ENCODE results near the gene CAV1.

Gene CAV1

DNA sequence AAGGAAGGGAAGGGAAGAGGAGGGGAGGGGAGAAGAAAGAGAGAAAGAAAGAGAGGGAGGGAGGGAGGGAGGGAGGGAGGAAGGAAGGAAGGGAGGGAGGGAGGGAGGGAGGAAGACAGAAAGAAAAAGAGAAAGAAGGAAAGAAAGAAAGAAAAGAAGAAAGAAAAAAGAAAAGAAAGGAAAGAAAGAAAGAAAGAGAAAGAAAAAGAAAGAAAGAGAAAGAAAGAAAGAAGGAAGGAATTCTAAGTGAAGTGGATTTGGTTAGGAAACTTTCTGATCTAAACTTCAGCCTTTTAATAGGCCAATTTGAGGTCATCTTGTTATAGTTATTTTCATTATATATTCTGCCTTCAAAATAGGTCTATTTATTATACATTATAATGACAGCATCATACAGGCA, 21.0 kb upstream of the CAV1 start:
- ChIA-PET CTCF (interaction anchor here (0.8 kb wide), 1 partner anchor 9 kb away, joined by 3 read pairs; no protein-coding TSS in a partner anchor), POLR2A (no interaction called here)
- no peak for DNase-seq (ENCODE audit: extremely low spot score)
- no peak for TF ChIP-seq FOXA1 (IDR thresholded peaks at IDR 0.05)

DNA sequence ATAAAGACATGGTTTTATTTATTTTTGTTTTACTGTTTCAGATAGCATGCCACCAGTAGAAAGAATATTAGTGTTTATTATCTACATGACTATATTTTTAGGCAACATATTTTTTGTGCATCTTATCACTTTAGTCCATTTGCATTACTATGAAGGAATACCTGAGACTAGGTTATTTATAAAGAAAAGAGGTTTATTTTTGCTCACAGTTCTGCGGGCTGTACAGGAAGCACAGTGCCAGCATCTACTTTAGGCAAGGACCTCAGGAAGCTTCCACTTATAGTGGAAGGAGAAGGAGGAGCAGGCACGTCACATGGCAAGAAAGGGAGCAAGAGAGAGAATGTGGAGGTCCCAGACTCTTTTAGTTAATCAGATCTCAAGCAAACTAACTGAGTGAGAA, 19.6 kb upstream of the CAV1 start:
- TF ChIP-seq ZNF384 (IDR thresholded peaks at IDR 0.05) (no peak), CTBP1 (IDR thresholded peaks at IDR 0.05; ENCODE audit: borderline replicate concordance) (no peak), FOXM1 (IDR thresholded peaks at IDR 0.05; ENCODE audit: borderline replicate concordance) (no peak), FOXK2 (IDR thresholded peaks at IDR 0.05) (no peak), SUZ12 (IDR thresholded peaks at IDR 0.05) (no peak), BHLHE40 (IDR thresholded peaks at IDR 0.05; ENCODE audit: borderline replicate concordance) (no peak), SP1 (IDR thresholded peaks at IDR 0.05) (no peak), NFRKB (IDR thresholded peaks at IDR 0.05) (no peak), HDGF (IDR thresholded peaks at IDR 0.05; ENCODE audit: borderline replicate concordance) (no peak), LEF1 (IDR thresholded peaks at IDR 0.05; ENCODE audit: borderline replicate concordance) (no peak), ELF4 (IDR thresholded peaks at IDR 0.05) (no peak), L3MBTL2 (conservative IDR thresholded peaks at IDR 0.05) (no peak), ARNT (IDR thresholded peaks at IDR 0.05) (no peak), TARDBP (IDR thresholded peaks at IDR 0.05) (no peak), FOXA1 (IDR thresholded peaks at IDR 0.05) (no peak)
- TF ChIP-seq, protein P1, sequence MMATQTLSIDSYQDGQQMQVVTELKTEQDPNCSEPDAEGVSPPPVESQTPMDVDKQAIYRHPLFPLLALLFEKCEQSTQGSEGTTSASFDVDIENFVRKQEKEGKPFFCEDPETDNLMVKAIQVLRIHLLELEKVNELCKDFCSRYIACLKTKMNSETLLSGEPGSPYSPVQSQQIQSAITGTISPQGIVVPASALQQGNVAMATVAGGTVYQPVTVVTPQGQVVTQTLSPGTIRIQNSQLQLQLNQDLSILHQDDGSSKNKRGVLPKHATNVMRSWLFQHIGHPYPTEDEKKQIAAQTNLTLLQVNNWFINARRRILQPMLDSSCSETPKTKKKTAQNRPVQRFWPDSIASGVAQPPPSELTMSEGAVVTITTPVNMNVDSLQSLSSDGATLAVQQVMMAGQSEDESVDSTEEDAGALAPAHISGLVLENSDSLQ (IDR thresholded peaks at IDR 0.05): no peak
- ChIA-PET CTCF (no interaction called here), POLR2A (no interaction called here)
- no peak for DNase-seq (ENCODE audit: extremely low spot score)

DNA sequence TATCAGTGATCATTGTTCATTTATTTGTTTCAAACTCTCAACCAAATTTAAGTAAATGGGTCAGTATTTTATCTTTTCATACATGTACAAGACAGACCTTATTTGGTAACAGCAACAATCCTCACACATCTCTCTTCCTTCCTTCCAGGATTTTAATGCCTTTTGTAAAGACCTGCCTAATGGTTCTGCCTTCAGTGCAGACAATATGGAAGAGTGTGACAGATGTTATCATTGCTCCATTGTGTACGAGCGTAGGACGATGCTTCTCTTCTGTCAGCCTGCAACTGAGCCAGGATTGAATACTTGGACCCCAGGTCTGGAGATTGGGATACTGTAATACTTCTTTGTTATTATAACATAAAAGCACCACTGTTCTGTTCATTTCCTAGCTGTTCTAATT, 19.0 kb upstream of the CAV1 start:
- POLR2A ChIA-PET: no interaction called here
- no peak for TF ChIP-seq HDGF (IDR thresholded peaks at IDR 0.05; ENCODE audit: borderline replicate concordance)
- no peak for TF ChIP-seq BHLHE40 (IDR thresholded peaks at IDR 0.05; ENCODE audit: borderline replicate concordance)
- no peak for TF ChIP-seq CTBP1 (IDR thresholded peaks at IDR 0.05; ENCODE audit: borderline replicate concordance)
- TF ChIP-seq ARNT (IDR thresholded peaks at IDR 0.05): no peak
- no peak for TF ChIP-seq SUZ12 (IDR thresholded peaks at IDR 0.05)
- no peak for TF ChIP-seq ZNF384 (IDR thresholded peaks at IDR 0.05)
- TF ChIP-seq TARDBP (IDR thresholded peaks at IDR 0.05): no peak
- TF ChIP-seq LEF1 (IDR thresholded peaks at IDR 0.05; ENCODE audit: borderline replicate concordance): no peak
- DNase-seq (ENCODE audit: extremely low spot score): no peak
- CTCF ChIA-PET: no interaction called here

DNA sequence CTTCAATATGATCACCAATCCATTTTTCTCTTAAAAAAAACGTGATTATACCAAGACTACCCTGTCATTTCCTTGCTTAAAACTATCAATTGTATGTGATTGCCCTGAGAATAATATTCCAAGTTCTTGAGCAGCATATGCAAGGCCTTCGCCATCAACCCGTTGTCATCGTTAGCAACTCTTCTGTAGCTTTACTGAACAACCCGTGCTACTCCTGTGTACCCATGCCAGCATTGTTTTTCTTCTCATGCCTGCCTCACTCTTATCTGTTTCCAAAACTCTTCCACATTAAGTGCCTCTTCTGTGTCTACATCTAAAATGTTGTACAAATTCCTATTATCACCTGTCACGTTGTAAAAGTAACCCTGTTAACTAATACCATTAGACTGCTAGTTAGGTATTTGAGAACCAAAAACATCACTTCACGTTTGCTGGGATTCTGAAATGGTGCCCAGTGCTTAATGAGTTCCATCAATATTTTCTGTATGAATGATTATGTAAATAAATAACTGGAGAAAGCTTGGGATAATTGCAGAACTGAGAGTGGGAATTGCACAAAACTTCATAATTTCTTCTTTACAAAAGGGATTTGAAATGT, 14.8 kb upstream of the CAV1 start:
- DNase-seq (ENCODE audit: extremely low spot score): no peak
- TF ChIP-seq FOXK2 (IDR thresholded peaks at IDR 0.05): no peak
- no peak for TF ChIP-seq NFRKB (IDR thresholded peaks at IDR 0.05)
- no peak for TF ChIP-seq L3MBTL2 (conservative IDR thresholded peaks at IDR 0.05)
- TF ChIP-seq TARDBP (IDR thresholded peaks at IDR 0.05): no peak
- no peak for TF ChIP-seq FOXA1 (IDR thresholded peaks at IDR 0.05)
- TF ChIP-seq BHLHE40 (IDR thresholded peaks at IDR 0.05; ENCODE audit: borderline replicate concordance): no peak
- TF ChIP-seq SUZ12 (IDR thresholded peaks at IDR 0.05): no peak
- TF ChIP-seq ARNT (IDR thresholded peaks at IDR 0.05): no peak
- no peak for TF ChIP-seq LEF1 (IDR thresholded peaks at IDR 0.05; ENCODE audit: borderline replicate concordance)
- TF ChIP-seq HDGF (IDR thresholded peaks at IDR 0.05; ENCODE audit: borderline replicate concordance): no peak
- TF ChIP-seq CTBP1 (IDR thresholded peaks at IDR 0.05; ENCODE audit: borderline replicate concordance): no peak
- no peak for TF ChIP-seq FOXM1 (IDR thresholded peaks at IDR 0.05; ENCODE audit: borderline replicate concordance)
- no peak for TF ChIP-seq ZNF384 (IDR thresholded peaks at IDR 0.05)
- TF ChIP-seq, protein P1 (IDR thresholded peaks at IDR 0.05): no peak
- ChIA-PET CTCF (no interaction called here), POLR2A (interaction anchor here (0.6 kb wide), 1 partner anchor 73 kb away, joined by 3 read pairs; no protein-coding TSS in a partner anchor)

DNA sequence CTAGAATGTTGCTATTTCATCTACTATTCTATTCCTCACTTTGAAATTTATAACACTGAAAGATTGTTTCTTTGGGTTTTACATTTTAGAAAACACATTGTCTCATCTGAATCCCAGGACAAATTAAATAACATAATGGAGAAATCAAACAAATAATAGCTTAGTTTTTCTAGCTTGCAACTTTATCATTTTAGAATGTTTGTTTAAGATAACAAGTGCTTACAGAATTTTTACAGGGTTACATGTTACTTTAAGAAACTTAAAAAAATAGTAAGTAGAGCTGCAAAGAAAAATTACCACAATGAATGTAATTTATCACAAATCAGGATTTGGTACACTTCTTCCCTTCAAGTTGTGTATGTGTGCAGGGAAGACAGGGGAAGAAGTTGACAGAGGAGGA, 14.0 kb upstream of the CAV1 start:
- DNase-seq (ENCODE audit: extremely low spot score): no peak
- TF ChIP-seq, protein P1 (IDR thresholded peaks at IDR 0.05): no peak
- no peak for TF ChIP-seq NFRKB (IDR thresholded peaks at IDR 0.05)
- TF ChIP-seq TARDBP (IDR thresholded peaks at IDR 0.05): no peak
- TF ChIP-seq CTBP1 (IDR thresholded peaks at IDR 0.05; ENCODE audit: borderline replicate concordance): no peak
- no peak for TF ChIP-seq HDGF (IDR thresholded peaks at IDR 0.05; ENCODE audit: borderline replicate concordance)
- TF ChIP-seq L3MBTL2 (conservative IDR thresholded peaks at IDR 0.05): no peak
- TF ChIP-seq ZNF384 (IDR thresholded peaks at IDR 0.05): no peak
- no peak for TF ChIP-seq LEF1 (IDR thresholded peaks at IDR 0.05; ENCODE audit: borderline replicate concordance)
- no peak for TF ChIP-seq FOXK2 (IDR thresholded peaks at IDR 0.05)
- no peak for TF ChIP-seq SUZ12 (IDR thresholded peaks at IDR 0.05)
- TF ChIP-seq FOXM1 (IDR thresholded peaks at IDR 0.05; ENCODE audit: borderline replicate concordance): no peak
- no peak for TF ChIP-seq FOXA1 (IDR thresholded peaks at IDR 0.05)
- TF ChIP-seq BHLHE40 (IDR thresholded peaks at IDR 0.05; ENCODE audit: borderline replicate concordance): no peak
- TF ChIP-seq ELF4 (IDR thresholded peaks at IDR 0.05): no peak
- POLR2A ChIA-PET: interaction anchor here (0.6 kb wide), 1 partner anchor 72 kb away, joined by 3 read pairs; no protein-coding TSS in a partner anchor
- CTCF ChIA-PET: no interaction called here

Measured in HEK293T (cell line).